ENCODE results near the gene CASZ1.

CASZ1 gene

GRCh38 chr1:10631121-10631810 lies 165.2 kb downstream of the CASZ1 start:
- H3K4me3 ChIP-seq (ENCODE audit: low read depth, low read length) = no peak overlapping the region
- TF ChIP-seq CTCF (IDR thresholded peaks at IDR 0.05; ENCODE audit: low read depth, low read length, missing control alignments) = no peak
- no peak for DNase-seq (ENCODE audit: low read depth)
- in situ Hi-C loops (cut with HindIII; ENCODE audit: low sequenced_read_pairs) = no loop called here

DNA sequence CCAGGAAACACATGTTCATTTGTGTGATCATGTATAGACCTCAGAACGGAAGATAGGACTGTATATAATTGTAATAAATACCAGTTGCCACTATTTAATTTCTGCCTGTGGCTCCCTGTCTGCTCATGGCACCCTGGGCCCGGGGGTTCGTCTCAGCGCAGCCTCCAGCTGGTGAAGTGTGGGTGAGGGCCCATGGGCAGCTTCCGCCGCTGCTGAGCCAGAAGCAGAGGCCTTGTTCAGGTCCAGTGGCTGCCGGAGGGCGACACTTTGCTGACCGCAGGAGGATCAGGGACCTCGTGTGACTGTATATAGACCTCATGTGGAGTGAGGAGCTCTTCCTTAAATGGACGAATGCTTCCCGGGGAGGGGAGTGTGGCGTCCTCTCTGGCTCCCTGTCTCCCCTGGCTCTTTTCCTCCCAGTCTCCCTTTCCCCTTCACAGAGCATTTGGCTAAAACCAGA lies 165.8 kb downstream of the CASZ1 start:
- no peak for DNase-seq (ENCODE audit: low read depth)
- H3K4me3 ChIP-seq (ENCODE audit: low read depth, low read length) = no peak overlapping the region
- in situ Hi-C loops (cut with HindIII; ENCODE audit: low sequenced_read_pairs) = no loop called here
- no peak for TF ChIP-seq CTCF (IDR thresholded peaks at IDR 0.05; ENCODE audit: low read depth, low read length, missing control alignments)

DNA sequence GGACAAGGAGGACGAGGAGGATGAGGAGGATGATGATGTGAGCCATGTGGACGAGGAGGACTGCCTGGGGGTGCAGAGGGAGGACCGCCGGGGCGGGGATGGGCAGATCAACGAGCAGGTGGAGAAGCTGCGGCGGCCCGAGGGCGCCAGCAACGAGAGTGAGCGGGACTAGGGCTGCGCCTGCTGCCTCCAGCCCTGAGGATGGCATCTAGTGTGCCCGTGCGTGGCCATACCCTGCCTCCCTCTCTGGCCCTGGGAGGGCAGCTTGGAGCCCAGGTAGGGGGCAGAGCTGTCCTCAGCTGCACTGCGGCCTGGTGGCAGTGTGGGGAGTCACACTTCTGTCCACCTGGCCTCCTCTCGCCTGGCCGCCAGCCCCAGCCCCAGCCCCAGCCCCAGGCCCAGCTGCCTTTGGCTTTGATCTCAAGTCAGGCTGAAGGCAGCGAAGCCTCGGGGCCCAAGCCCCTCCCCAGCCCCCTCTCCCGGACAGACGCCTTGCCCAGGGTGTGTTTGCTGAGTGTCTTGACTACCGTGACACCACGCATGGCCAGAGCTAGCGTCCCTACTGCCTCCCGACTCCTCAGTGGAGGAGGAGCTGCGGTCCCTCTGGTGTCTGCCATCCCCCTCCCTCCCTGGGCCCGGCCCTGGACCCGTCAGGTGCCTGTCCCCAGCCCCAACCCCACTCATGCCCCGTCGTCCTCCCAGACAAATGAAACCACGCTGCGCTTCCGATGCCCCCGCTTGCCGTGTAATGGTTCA lies 166.5 kb downstream of the CASZ1 start:
- no peak for DNase-seq (ENCODE audit: low read depth)
- TF ChIP-seq CTCF (IDR thresholded peaks at IDR 0.05; ENCODE audit: low read depth, low read length, missing control alignments) = no peak
- in situ Hi-C loops (cut with HindIII; ENCODE audit: low sequenced_read_pairs) = no loop called here
- H3K4me3 ChIP-seq (ENCODE audit: low read depth, low read length) = no peak overlapping the region

- TF ChIP-seq CTCF (IDR thresholded peaks at IDR 0.05; ENCODE audit: low read depth, low read length, missing control alignments) = no peak
- in situ Hi-C loops (cut with HindIII; ENCODE audit: low sequenced_read_pairs) = no loop called here
- H3K4me3 ChIP-seq (ENCODE audit: low read depth, low read length) = no peak overlapping the region
- DNase-seq (ENCODE audit: low read depth) = no peak
These were observed 167.2 kb downstream of the CASZ1 start for GRCh38 chr1:10629091-10629815.

GRCh38 chr1:10628685-10629084 lies 167.8 kb downstream of the CASZ1 start:
- in situ Hi-C loops (cut with HindIII; ENCODE audit: low sequenced_read_pairs) = no loop called here
- DNase-seq (ENCODE audit: low read depth) = peak; percentile 81
- no peak overlapping the region for H3K4me3 ChIP-seq (ENCODE audit: low read depth, low read length)
- TF ChIP-seq CTCF (IDR thresholded peaks at IDR 0.05; ENCODE audit: low read depth, low read length, missing control alignments) = no peak

DNA sequence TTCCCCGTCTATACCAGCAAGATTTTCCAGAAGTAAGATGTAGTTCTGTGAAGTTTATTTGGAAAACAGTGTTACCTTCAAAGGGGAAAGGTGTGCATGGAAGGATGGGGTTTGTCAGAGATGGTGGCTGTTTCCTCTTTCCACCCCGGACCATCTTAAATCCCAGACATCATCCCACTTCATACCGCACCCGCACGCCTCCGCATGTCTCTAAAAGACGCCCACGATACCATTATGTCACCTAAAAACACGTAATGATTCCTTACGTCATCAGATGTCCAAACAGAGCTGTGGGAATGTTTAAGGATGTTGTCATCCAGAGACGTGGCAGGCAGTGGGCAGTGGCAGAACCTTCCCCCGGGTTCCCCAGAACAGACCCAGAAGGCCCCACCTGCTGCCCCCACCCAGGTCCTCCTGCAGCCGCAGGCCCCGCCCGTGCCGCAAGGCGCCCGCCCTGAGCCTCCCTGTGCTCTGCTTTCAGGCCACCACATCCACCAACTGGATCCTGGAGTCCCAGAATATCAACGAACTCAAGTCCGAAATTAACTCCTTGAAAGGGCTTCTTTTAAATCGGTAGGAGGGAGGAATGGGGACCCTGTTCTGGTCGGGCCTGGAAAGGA lies 169.5 kb downstream of the CASZ1 start:
- in situ Hi-C loops (cut with HindIII; ENCODE audit: low sequenced_read_pairs) = no loop called here
- no peak for DNase-seq (ENCODE audit: low read depth)
- no peak overlapping the region for H3K4me3 ChIP-seq (ENCODE audit: low read depth, low read length)
- TF ChIP-seq CTCF (IDR thresholded peaks at IDR 0.05; ENCODE audit: low read depth, low read length, missing control alignments) = no peak

All from astrocyte of the cerebellum (primary cell).